ENCODE results near the gene RAB37. TPM values are rescaled to one million over a fixed set of nuclear protein-coding genes. Genes with fewer than 3 reads are reported as not detected.

The RAB37 gene
- total and polyA plus RNA-seq, 3 experiments from 2014 or later, result 5.8 to 125 (median 6.0) TPM

GRCh38 chr17:74776044-74776962, 39.2 kb downstream of the RAB37 start, which contains the start of gene NAT9:
Gene NAT9 (minus strand): TSS chr17:74776345. CDS start chr17:74775698, 647 bp downstream.
- no peaks in the 10 kb centered on the region for H3K27me3 Mint-ChIP-seq

GRCh38 chr17:74776990-74777389, 39.9 kb downstream of the RAB37 start:
- Histone ChIP-seq H3K27ac (ENCODE audit: low read depth, low read length) (peak overlapping the region; percentile 57), H3K9me3 (ENCODE audit: low read length) (no peaks in the 10 kb centered on the region), H3K36me3 (ENCODE audit: insufficient read depth, low read length) (peaks cover 12% of the 10 kb centered on the region), H3K27me3 (ENCODE audit: insufficient read depth, low read length, poor library complexity, severe bottlenecking) (no peaks in the 10 kb centered on the region), H3K4me1 (ENCODE audit: insufficient read depth, low read length) (peaks cover 65% of the 10 kb centered on the region), H3K4me3 (ENCODE audit: low read length) (peak overlapping the region; percentile 64)
- ChIA-PET CTCF (interaction anchor here (1.2 to 13.7 kb wide), 6 partner anchors 14 to 119 kb away, joined by 5 to 214 read pairs (median 30); partner anchors contain the start of genes NHERF1 and RAB37), POLR2A (interaction anchor here (0.6 to 2.1 kb wide), 6 partner anchors 14 to 96 kb away, joined by 3 to 11 read pairs (median 6); partner anchors contain the start of genes FDXR and RAB37)
- no peak for DNase-seq
- Mint-ChIP-seq H3K4me3 (peak overlapping the region; percentile 97 to 99 (median 98)), H3K27me3 (no peaks in the 10 kb centered on the region), H3K9me3 (no peaks in the 10 kb centered on the region), H3K4me1 (peaks cover 65 to 85% (median 83%) of the 10 kb centered on the region in 3 donors), H3K27ac (peak overlapping the region; percentile 52 to 98 (median 64)), H3K36me3 (peaks cover 0 to 40% (median 7%) of the 10 kb centered on the region in 3 donors)

More at GRCh38 chr17:74776044-74776962, 39.2 kb downstream of the RAB37 start, which contains the start of gene NAT9:
- H3K36me3 ChIP-seq (ENCODE audit: insufficient read depth, low read length), result peaks cover 19% of the 10 kb centered on the region
- no peaks in the 10 kb centered on the region for H3K27me3 ChIP-seq (ENCODE audit: insufficient read depth, low read length, poor library complexity, severe bottlenecking)
- CTCF ChIA-PET, result interaction anchor here (1.1 to 13.7 kb wide), 7 partner anchors 15 to 118 kb away, joined by 5 to 214 read pairs (median 7); partner anchors contain the start of genes NHERF1 and RAB37
- peak; percentile 97 to 99 (median 99) for DNase-seq
- peaks cover 59% of the 10 kb centered on the region for H3K4me1 ChIP-seq (ENCODE audit: insufficient read depth, low read length)
- peak within 1 kb of the TSS; percentile 91 for H3K4me3 ChIP-seq (ENCODE audit: low read length)
- Mint-ChIP-seq H3K4me3 (peak within 1 kb of the TSS; percentile 97 to 99 (median 98)), H3K36me3 (peaks cover 0 to 44% (median 7%) of the 10 kb centered on the region in 3 donors), H3K4me1 (peaks cover 60 to 83% (median 80%) of the 10 kb centered on the region in 3 donors), H3K9me3 (no peaks in the 10 kb centered on the region), H3K27ac (peak within 1 kb of the TSS; percentile 93 to 98 (median 98))
- POLR2A ChIA-PET, result interaction anchor here (0.7 to 2.1 kb wide), 6 partner anchors 10 to 97 kb away, joined by 3 to 11 read pairs (median 6); partner anchors contain the start of genes FDXR and RAB37
- H3K9me3 ChIP-seq (ENCODE audit: low read length), result no peaks in the 10 kb centered on the region
- H3K27ac ChIP-seq (ENCODE audit: low read depth, low read length), result peak within 1 kb of the TSS; percentile 73

GRCh38 chr17:74777901-74778515, 41.0 kb downstream of the RAB37 start:
- H3K27me3 Mint-ChIP-seq, result no peaks in the 10 kb centered on the region
- peaks cover 0 to 34% (median 4%) of the 10 kb centered on the region in 3 donors for H3K36me3 Mint-ChIP-seq
- no peak overlapping the region for H3K27ac ChIP-seq (ENCODE audit: low read depth, low read length)
- peaks cover 3% of the 10 kb centered on the region for H3K36me3 ChIP-seq (ENCODE audit: insufficient read depth, low read length)
- no peak for DNase-seq
- peaks cover 65% of the 10 kb centered on the region for H3K4me1 ChIP-seq (ENCODE audit: insufficient read depth, low read length)
- peak overlapping the region; percentile 49 to 99 (median 62) for H3K4me3 Mint-ChIP-seq
- H3K27ac Mint-ChIP-seq, result peak overlapping the region in 4 of 8 donors; percentile 14 to 98 (median 46)
- H3K4me3 ChIP-seq (ENCODE audit: low read length), result no peak overlapping the region
- H3K9me3 ChIP-seq (ENCODE audit: low read length), result no peaks in the 10 kb centered on the region
- H3K27me3 ChIP-seq (ENCODE audit: insufficient read depth, low read length, poor library complexity, severe bottlenecking), result no peaks in the 10 kb centered on the region
- H3K4me1 Mint-ChIP-seq, result peaks cover 63 to 79% (median 73%) of the 10 kb centered on the region in 3 donors
- no peaks in the 10 kb centered on the region for H3K9me3 Mint-ChIP-seq
- CTCF ChIA-PET, result interaction anchor here (3.3 to 13.7 kb wide), 4 partner anchors 8 to 32 kb away, joined by 21 to 214 read pairs (median 33); no protein-coding TSS in a partner anchor
- POLR2A ChIA-PET, result no interaction called here

GRCh38 chr17:74778960-74779359, 41.9 kb downstream of the RAB37 start:
- H3K36me3 ChIP-seq (ENCODE audit: insufficient read depth, low read length), result no peaks in the 10 kb centered on the region
- Mint-ChIP-seq H3K4me3 (peak overlapping the region in 6 of 7 donors; percentile 29 to 88 (median 62)), H3K36me3 (peaks cover 0 to 26% (median 2%) of the 10 kb centered on the region in 3 donors), H3K4me1 (peaks cover 62 to 72% (median 66%) of the 10 kb centered on the region in 3 donors), H3K27ac (peak overlapping the region in 7 of 8 donors; percentile 85 to 98 (median 97)), H3K9me3 (no peaks in the 10 kb centered on the region), H3K27me3 (no peaks in the 10 kb centered on the region)
- CTCF ChIA-PET, result interaction anchor here (1.0 to 13.7 kb wide), 8 partner anchors 9 to 121 kb away, joined by 4 to 214 read pairs (median 17); no protein-coding TSS in a partner anchor
- peak overlapping the region; percentile 20 for H3K4me3 ChIP-seq (ENCODE audit: low read length)
- H3K4me1 ChIP-seq (ENCODE audit: insufficient read depth, low read length), result peaks cover 65% of the 10 kb centered on the region
- no peaks in the 10 kb centered on the region for H3K27me3 ChIP-seq (ENCODE audit: insufficient read depth, low read length, poor library complexity, severe bottlenecking)
- H3K9me3 ChIP-seq (ENCODE audit: low read length), result no peaks in the 10 kb centered on the region
- DNase-seq, result no peak
- POLR2A ChIA-PET, result interaction anchor here (0.7 to 1.5 kb wide), 2 partner anchors 19 to 29 kb away, joined by 3 to 6 read pairs; no protein-coding TSS in a partner anchor
- peak overlapping the region; percentile 9 for H3K27ac ChIP-seq (ENCODE audit: low read depth, low read length)

- H3K9me3 ChIP-seq (ENCODE audit: low read length), result no peaks in the 10 kb centered on the region
- CTCF ChIA-PET, result interaction anchor here (1.0 to 13.7 kb wide), 8 partner anchors 9 to 122 kb away, joined by 4 to 214 read pairs (median 17); no protein-coding TSS in a partner anchor
Measured at GRCh38 chr17:74779501-74779900, 42.4 kb downstream of the RAB37 start.

GRCh38 chr17:74779948-74780400, 42.9 kb downstream of the RAB37 start:
- Histone ChIP-seq H3K36me3 (ENCODE audit: insufficient read depth, low read length) (no peaks in the 10 kb centered on the region), H3K27ac (ENCODE audit: low read depth, low read length) (peak overlapping the region; percentile 9), H3K9me3 (ENCODE audit: low read length) (no peaks in the 10 kb centered on the region), H3K4me1 (ENCODE audit: insufficient read depth, low read length) (peaks cover 65% of the 10 kb centered on the region), H3K27me3 (ENCODE audit: insufficient read depth, low read length, poor library complexity, severe bottlenecking) (no peaks in the 10 kb centered on the region), H3K4me3 (ENCODE audit: low read length) (peak overlapping the region; percentile 32)
- Mint-ChIP-seq H3K9me3 (no peaks in the 10 kb centered on the region), H3K4me1 (peaks cover 67 to 77% (median 73%) of the 10 kb centered on the region in 3 donors), H3K4me3 (peak overlapping the region; percentile 71 to 88 (median 76)), H3K27ac (peak overlapping the region; percentile 80 to 98 (median 97)), H3K36me3 (peaks cover 0 to 24% (median 6%) of the 10 kb centered on the region in 3 donors), H3K27me3 (no peaks in the 10 kb centered on the region)
- ChIA-PET CTCF (interaction anchor here (0.8 to 13.7 kb wide), 9 partner anchors 10 to 122 kb away, joined by 4 to 214 read pairs (median 13); no protein-coding TSS in a partner anchor), POLR2A (interaction anchor here (0.6 to 1.5 kb wide), 5 partner anchors 9 to 123 kb away, joined by 3 to 6 read pairs (median 4); no protein-coding TSS in a partner anchor)
- DNase-seq, result peak; percentile 33 to 79 (median 76)

More at GRCh38 chr17:74779501-74779900, 42.4 kb downstream of the RAB37 start:
- H3K36me3 Mint-ChIP-seq, result peaks cover 0 to 24% (median 6%) of the 10 kb centered on the region in 3 donors
- H3K4me3 ChIP-seq (ENCODE audit: low read length), result peak overlapping the region; percentile 20
- H3K4me1 Mint-ChIP-seq, result peaks cover 64 to 74% (median 68%) of the 10 kb centered on the region in 3 donors
- H3K27ac ChIP-seq (ENCODE audit: low read depth, low read length), result peak overlapping the region; percentile 9
- no peak for DNase-seq
- POLR2A ChIA-PET, result interaction anchor here (0.7 to 1.5 kb wide), 4 partner anchors 9 to 122 kb away, joined by 3 to 6 read pairs (median 4); no protein-coding TSS in a partner anchor
- no peaks in the 10 kb centered on the region for H3K27me3 ChIP-seq (ENCODE audit: insufficient read depth, low read length, poor library complexity, severe bottlenecking)
- peak overlapping the region; percentile 71 to 88 (median 76) for H3K4me3 Mint-ChIP-seq
- peak overlapping the region; percentile 80 to 98 (median 97) for H3K27ac Mint-ChIP-seq
- H3K9me3 Mint-ChIP-seq, result no peaks in the 10 kb centered on the region
- H3K27me3 Mint-ChIP-seq, result no peaks in the 10 kb centered on the region
- H3K4me1 ChIP-seq (ENCODE audit: insufficient read depth, low read length), result peaks cover 65% of the 10 kb centered on the region
- no peaks in the 10 kb centered on the region for H3K36me3 ChIP-seq (ENCODE audit: insufficient read depth, low read length)
